AG08396 (cell line): Measurements from ENCODE around the gene PRKAG2.
"Not testable (repeated sequence)": the region's sequence is repeated elsewhere in the genome, so short reads cannot be mapped to it uniquely, and the experiment has no call there.

Experiments
- DNase-seq: peaks from one replicate; pipeline ENCODE4 v3.0.0; 2012; ENCODE audit warnings: low spot score, mixed read lengths

Gene PRKAG2

GRCh38 chr7:151834271-151835035, 42.5 kb downstream of the PRKAG2 start:
- DNase-seq = no peak

- no peak for DNase-seq
Observed at GRCh38 chr7:151833691-151834090, 43.2 kb downstream of the PRKAG2 start.

- DNase-seq = no peak
Observed at GRCh38 chr7:151833213-151833651, 43.7 kb downstream of the PRKAG2 start.

- no peak for DNase-seq
Observed at GRCh38 chr7:151832656-151833055, 44.3 kb downstream of the PRKAG2 start.

GRCh38 chr7:151832138-151832537, 44.8 kb downstream of the PRKAG2 start:
- no peak for DNase-seq

- no peak for DNase-seq
Observed at GRCh38 chr7:151831606-151832005, 45.3 kb downstream of the PRKAG2 start.

GRCh38 chr7:151830121-151830830, 46.6 kb downstream of the PRKAG2 start:
- DNase-seq = no peak

- no peak for DNase-seq
Observed at GRCh38 chr7:151829707-151830106, 47.2 kb downstream of the PRKAG2 start.

GRCh38 chr7:151827620-151828019, 49.3 kb downstream of the PRKAG2 start:
- DNase-seq = no peak

GRCh38 chr7:151826316-151826715, 50.6 kb downstream of the PRKAG2 start:
- not testable (repeated sequence) for DNase-seq

- DNase-seq = no peak
Observed at GRCh38 chr7:151825721-151826120, 51.2 kb downstream of the PRKAG2 start.

- DNase-seq = no peak
Observed at GRCh38 chr7:151824373-151824933, 52.5 kb downstream of the PRKAG2 start.

- DNase-seq = no peak
Observed at GRCh38 chr7:151823566-151824372, 53.1 kb downstream of the PRKAG2 start.

GRCh38 chr7:151822541-151823181, 54.3 kb downstream of the PRKAG2 start:
- DNase-seq = no peak

- no peak for DNase-seq
Observed at GRCh38 chr7:151821806-151822540, 54.9 kb downstream of the PRKAG2 start.

- DNase-seq = no peak
Observed at GRCh38 chr7:151821226-151821625, 55.7 kb downstream of the PRKAG2 start.

GRCh38 chr7:151820491-151821105, 56.3 kb downstream of the PRKAG2 start:
- DNase-seq = no peak

- no peak for DNase-seq
Observed at GRCh38 chr7:151819866-151820265, 57.0 kb downstream of the PRKAG2 start.

GRCh38 chr7:151818674-151819519, 58.0 kb downstream of the PRKAG2 start:
- DNase-seq = no peak
